ENCODE results near the gene METTL9.
A peak's percentile ranks its signal among the peaks of the same experiment; 100 is the strongest.
"Not testable (repeated sequence)": the region's sequence is repeated elsewhere in the genome, so short reads cannot be mapped to it uniquely, and the experiment has no call there.

METTL9 gene

DNA sequence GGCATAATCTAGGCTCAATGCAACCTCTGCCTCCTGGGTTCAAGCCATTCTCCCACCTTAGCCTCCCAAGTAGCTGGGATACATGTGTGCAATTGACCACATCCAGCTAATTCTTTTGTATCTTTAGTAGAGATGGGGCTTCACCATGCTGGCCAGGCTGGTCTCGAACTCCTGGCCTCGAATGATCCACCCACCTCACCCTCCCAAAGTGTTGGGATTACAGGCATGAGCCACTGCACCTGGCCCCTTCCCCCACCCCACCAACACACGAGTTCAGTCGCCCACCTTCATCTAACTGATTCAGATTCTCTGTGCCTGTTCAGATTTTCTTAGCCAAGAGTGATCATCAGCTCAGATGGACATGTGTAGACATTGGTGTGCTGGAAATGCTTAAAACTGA, 25.0 kb upstream of the METTL9 start:
- TF ChIP-seq, protein P1, sequence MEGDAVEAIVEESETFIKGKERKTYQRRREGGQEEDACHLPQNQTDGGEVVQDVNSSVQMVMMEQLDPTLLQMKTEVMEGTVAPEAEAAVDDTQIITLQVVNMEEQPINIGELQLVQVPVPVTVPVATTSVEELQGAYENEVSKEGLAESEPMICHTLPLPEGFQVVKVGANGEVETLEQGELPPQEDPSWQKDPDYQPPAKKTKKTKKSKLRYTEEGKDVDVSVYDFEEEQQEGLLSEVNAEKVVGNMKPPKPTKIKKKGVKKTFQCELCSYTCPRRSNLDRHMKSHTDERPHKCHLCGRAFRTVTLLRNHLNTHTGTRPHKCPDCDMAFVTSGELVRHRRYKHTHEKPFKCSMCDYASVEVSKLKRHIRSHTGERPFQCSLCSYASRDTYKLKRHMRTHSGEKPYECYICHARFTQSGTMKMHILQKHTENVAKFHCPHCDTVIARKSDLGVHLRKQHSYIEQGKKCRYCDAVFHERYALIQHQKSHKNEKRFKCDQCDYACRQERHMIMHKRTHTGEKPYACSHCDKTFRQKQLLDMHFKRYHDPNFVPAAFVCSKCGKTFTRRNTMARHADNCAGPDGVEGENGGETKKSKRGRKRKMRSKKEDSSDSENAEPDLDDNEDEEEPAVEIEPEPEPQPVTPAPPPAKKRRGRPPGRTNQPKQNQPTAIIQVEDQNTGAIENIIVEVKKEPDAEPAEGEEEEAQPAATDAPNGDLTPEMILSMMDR (conservative IDR thresholded peaks at IDR 0.05), result no peak
- H3K27ac ChIP-seq, result no peak overlapping the region

DNA sequence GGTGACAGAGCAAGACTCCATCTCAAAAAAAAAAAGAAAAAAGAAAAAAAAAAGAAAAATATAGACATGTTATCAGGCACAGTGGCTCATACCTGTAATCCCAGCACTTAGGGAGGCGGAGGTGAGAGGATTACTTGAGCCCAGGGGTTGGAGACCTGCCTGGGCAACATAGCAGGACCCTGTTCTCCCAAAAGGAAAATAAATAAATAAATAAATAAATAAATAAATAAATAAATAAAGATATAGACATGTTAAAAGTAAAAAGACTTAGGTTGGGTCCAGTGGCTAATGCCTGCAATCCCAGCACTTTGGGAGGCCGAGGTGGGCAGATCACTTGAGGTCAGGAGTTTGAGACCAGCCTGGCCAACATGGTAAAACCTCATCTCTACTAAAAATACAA, 23.1 kb upstream of the METTL9 start:
- not testable (repeated sequence) for H3K27ac ChIP-seq

DNA sequence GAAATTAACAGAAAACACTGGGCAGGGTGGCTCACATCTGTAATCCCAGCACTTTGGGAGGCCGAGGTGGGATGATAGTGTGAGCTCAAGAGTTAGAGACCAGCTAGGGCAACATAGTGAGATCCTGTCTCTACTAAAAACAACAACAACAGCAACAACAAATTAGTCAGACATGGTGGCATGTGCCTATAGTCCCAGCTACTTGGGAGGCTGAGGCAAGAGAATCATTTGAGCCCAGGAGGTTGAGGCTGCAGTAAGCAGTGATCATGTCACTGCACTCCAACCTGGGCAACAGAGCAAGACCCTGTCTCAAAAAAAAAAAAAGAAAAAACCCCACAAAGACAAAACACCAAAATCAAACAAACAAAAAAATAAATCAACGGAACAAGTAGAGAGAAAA, 21.9 kb upstream of the METTL9 start:
- H3K27ac ChIP-seq, result not testable (repeated sequence)

DNA sequence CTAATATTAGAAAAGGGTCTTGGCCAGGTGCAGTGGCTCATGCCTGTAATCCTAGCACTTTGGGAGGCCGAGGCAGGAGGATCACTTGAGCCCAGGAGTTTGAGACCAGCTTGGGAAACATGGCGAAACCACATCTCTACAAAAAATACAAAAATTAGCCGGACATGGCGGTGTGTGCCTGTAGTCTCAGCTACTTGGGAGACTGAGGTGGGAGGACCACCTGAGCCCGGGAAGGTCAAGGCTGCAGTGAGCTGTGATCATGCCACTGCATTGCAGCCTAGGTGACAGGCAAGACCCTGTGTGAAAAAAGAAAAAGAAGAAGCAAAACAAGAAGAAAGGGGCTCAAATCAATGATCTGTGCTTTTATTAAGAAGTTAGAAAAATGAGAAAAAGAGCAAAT, 21.1 kb upstream of the METTL9 start:
- not testable (repeated sequence) for H3K27ac ChIP-seq

DNA sequence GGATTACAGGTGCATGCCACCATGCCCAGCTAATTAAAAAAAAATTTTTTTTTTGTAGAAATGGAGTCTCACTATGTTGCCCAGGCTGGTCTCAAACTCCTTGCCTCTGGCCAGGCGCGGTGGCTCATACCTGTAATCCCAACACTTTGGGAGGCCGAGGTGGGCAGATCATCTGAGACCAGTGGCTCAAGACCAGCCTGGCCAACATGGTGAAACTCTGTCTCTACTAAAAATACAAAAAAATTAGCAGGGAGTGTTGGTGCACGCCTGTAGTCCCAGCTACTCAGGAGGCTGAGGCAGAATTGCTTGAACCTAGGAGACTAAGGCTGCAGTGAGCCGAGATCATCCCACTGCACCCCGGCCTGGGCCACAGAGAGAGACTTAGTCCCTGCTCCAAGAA, 19.2 kb upstream of the METTL9 start:
- not testable (repeated sequence) for H3K27ac ChIP-seq

DNA sequence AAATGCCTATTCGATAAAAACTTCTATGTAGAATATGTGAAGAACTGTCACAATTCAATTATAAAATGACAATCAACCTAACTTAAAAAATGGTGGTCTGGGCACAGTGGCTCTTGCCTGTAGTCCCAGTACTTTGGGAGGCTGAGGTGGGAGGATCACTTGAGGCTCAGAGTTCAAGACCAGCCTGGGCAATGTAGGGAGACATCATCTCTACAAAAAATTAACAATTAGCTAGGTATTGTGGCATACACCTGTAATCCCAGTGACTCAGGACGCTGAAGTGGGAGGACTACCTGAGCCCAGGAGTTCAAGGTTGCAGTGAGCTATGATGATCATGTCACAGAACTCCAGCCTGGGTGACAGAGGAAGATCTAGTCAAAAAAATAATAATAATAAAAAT, 18.6 kb upstream of the METTL9 start:
- TF ChIP-seq, protein P1 (conservative IDR thresholded peaks at IDR 0.05), result no peak
- no peak overlapping the region for H3K27ac ChIP-seq

DNA sequence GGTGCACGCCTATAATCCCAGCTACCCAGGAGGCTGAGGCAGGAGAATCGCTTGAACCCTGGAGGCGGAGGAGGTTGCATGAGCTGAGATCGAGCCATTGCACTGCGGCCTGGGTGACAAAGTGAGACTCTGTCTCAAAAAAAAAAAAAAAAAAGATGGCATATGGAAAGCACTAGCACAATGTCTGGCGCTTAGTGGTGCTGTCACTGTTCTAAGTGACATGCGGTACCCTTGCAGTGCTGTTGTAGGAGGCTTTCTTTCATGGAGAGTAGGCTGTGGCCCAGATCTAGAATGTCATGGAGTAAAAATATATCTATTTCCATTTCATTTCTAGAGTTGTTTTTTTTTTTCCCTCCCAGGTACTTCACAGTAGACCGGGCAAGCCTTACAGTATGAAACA, 14.6 kb upstream of the METTL9 start:
- H3K27ac ChIP-seq, result no peak overlapping the region
- TF ChIP-seq, protein P1 (conservative IDR thresholded peaks at IDR 0.05), result no peak

DNA sequence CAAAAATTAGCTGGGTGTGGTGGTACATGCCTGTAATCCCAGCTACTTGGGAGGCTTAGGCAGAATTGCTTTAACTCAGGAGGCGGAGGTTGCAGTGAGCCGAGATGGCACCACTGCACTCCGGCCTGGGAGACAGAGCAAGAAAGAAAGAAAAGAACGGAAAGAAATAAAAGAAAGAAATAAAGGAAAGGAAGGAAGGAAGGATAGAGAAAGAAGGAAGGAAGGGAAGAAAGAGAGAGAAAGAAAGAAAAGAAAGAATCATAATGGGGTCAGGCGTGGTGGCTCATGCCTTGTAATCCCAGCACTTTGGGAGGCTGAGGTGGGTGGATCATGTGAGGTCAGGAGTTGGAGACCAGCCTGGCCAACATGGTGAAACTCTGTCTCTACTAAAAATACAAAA, 10.8 kb upstream of the METTL9 start:
- not testable (repeated sequence) for H3K27ac ChIP-seq

DNA sequence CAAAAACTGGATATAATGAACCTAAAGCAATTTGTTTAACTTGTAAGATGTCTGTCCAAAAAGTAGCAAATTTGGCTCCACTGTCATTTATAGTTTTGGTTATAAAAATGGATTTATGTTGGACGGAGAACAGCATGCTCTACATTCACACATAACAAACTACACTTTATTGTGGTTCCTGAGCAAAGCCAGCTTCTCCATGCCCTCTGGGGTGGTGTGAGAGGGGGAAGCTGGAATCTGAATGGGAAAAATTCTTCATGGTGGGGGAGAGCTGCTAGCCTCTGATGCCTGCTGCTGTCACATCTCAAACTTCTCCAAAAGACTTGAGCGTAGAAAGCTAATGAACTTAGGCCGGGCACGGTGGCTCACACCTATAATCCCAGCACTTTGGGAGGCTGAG, 9.8 kb upstream of the METTL9 start:
- TF ChIP-seq, protein P1 (conservative IDR thresholded peaks at IDR 0.05), result no peak
- H3K27ac ChIP-seq, result peak overlapping the region; percentile 58

DNA sequence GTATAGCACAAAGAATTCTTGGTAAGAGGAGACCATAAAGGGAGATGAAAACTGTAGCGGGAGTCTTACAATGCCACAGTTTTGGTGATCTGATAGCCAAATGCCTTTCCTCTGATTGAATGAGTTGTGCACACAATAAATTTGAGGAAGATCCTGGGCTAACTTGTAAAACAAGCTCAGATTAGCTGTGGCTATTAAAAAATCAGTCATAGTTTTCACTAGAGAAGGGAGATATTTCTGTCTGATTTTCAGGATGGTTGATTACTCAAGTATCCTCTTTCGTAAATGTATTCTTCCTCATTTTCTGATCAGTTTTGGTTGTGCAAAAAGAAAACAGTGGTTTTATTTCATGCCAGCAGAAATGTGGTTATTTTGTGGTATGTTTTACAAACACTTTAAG, 9.1 kb upstream of the METTL9 start:
- TF ChIP-seq, protein P1 (conservative IDR thresholded peaks at IDR 0.05), result no peak
- H3K27ac ChIP-seq, result peak overlapping the region; percentile 58

DNA sequence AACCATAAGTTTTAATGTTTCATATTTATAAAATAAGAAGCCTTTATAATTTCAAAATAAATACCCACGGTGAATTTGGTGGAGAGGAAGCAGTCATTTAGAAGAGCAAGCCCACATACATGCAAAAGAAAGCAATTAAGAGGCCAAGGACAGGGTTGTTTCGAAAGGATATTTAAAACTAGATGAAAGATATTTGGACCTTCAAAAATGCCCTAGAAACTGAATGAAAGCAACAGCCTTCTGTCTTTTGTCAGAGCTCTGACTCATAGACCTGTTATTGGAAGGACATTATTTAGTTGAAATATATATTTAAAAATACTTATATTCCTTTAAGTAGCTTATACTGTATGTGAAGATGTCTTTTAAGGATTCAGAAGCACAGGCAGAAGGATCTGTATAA, 8.6 kb upstream of the METTL9 start:
- TF ChIP-seq, protein P1 (conservative IDR thresholded peaks at IDR 0.05), result no peak
- H3K27ac ChIP-seq, result peak overlapping the region; percentile 58
